ENCODE data around the gene TMEM156.
"Not testable (repeated sequence)": the region's sequence is repeated elsewhere in the genome, so short reads cannot be mapped to it uniquely, and the experiment has no call there.

TMEM156 gene

DNA sequence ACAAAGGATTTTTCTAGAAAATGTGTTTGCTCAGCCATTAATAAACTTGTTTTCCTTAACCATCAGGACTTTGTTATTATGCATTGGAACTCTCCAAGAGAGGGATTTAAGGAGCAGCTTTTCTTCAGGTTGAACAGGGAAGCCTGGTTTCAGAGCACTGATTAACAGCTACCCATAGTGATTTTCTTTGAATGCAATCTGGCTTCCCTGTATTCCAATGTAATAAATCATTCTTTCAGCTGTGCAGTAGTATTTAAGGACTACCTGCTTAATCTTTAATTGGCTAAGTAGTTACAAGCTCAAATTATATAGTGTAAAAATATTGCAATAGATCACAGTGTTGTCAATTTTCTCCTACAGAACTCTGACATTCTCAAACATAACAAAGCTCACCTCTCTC, 77.5 kb downstream of the TMEM156 start:
- no peak for DNase-seq

DNA sequence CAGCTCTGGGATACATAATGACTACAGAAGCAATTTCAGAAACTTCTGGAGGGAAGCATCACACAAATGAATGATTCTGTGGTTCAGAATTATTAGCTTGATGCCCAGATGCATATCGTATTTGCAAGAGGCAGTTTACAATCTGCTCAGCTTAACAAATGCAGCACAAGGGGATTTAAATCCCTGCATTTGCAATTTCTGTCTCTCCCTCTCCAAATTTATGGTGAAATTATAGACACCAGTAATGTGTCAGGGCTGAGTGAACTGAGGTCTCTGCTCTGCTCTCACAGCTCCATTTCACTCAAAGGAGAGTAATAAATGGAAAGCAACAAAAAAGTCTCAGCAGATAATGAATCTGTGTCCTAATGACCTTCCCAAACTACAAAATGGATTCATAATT, 80.2 kb downstream of the TMEM156 start:
- no peak for DNase-seq

DNA sequence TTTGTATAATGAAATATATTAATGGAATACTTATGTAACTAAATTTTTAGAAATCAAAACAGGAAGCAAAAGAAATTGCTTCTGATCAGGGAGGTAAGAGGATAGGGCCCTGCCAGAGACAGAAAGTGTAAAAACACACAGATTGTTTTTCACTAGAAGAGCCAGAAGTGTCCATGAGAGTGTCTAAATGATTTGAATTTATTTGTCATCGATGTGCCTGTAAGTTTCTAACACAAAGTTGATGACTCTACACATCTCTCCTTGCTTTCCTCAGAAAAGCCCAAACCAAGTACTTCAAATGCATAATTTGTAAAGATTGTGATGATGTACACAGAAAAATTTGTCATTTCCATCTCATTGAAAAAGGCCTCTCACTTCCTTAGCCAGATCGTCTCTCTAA, 80.6 kb downstream of the TMEM156 start:
- DNase-seq: no peak

DNA sequence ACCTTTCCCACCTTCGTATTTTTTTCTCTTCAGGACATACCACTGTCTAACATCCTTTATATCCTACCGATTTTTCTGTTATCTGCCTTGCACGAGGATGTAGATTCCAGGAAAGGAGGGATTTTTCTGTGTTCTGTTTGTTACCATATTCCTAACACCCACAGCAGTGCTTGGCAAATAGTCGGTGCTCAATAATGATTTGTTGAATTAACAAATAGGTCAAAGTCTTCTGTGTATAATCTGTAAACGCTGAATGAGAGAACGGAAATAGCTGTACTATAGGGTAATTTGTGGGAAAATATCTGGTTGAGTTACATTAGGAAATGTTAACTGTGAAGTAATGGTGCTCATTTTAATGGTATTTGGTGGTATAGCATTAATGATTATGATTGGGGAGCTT, 81.5 kb downstream of the TMEM156 start:
- no peak for DNase-seq

DNA sequence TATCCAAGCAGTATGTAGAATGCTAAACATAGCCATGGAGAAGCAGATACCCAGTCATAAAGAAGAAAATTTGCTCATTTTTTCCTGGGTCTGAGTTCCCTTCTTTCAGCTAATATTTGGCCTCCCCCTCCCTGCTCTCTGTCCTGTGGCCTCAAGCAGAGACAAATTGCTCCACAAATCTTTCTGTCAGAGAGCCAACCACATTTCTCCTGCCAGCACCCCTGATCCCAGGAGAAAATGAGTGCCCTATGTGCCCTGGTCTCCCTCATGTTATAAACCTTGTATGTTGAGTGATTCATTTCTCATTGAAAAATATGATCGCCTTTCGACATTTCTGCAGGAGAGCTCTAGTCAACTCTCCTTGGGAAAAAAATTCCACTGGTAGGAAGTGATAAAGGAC, 82.0 kb downstream of the TMEM156 start:
- DNase-seq: no peak

DNA sequence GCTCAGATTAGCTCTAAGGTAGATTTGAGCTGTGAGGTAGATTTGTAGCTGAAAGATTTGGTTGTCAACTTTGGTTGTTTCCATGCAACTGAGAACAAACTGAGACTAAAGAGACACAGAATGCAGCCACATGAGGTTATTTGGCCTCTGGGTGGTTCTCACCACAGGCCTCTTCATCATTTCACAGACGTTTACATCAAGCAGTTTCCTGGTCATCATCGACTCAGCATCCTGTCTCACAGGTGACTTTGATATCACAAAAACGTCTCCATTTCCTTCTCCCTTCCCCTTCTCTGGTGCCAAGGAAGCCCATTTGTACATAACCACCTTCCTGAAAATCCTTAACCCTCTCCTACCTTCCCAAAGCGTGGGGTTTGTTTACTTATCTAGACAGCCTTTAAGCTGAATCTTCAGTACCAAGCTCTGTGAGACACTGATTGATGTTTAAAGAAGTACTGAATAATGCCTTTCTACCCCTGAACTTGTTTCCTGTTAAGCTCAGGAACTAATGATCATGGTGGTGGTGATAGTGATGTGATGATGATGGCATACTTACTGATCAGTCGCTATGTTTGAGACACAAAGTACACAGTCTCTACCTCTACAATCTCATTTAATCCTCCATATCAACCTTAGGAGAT, 82.7 kb downstream of the TMEM156 start:
- no peak for DNase-seq

DNA sequence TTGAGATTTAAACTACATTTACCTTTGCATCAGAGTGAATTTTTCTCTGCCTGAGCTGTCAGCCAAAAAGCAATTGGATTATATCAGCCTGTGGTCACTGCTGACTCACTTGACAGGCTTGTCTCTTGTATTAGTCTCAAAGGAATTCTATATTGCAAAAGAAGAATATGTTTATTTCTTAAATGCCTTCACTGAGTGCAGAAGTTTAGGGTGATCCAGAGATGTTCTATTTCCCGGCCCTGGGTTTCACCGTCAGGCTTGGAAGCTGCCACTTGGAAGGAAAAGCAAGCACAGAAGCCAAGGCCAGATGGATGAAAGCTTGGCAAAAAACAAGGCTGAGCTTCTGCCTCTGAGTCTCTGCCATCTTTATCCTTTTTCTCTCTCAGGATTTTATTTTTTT, 83.7 kb downstream of the TMEM156 start:
- DNase-seq: no peak

DNA sequence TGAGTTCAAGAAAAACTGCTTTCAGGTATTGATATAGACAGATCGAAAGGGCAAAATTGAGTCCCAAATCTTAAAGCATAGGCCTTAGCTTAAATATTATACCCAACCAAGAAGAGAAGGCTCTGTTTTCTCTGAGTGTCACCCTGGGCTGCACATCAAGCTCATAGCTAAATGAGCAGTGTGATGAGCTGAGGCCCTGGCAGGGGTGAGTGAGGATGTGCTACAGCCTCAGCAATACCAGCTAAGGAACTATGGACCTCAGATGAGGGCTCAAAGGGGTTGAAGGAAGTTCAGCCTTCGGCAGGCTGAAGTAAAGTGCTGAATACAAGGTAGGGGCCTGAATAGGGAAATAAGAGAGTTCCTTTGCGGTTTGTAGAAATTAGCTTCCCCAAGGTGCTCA, 85.3 kb downstream of the TMEM156 start:
- DNase-seq: no peak

DNA sequence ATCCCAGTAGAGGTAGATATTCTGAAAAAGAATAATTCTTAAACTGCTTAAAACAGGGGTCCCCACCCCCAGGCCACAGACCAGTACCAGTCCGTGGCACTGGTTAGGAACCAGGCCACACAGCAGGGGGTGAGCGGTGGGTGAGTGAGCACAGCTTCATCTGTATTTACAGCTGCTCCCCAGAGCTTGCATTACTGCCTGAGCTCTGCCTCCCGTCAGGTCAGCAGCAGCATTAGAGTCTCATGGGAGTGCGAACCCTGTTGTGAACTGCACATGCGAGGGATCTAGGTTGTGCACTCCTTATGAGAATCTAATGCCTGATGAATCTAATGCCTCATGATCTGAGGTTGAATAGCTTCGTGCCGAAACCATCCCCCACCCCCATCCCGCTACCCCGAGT, 87.8 kb downstream of the TMEM156 start:
- DNase-seq: no peak

DNA sequence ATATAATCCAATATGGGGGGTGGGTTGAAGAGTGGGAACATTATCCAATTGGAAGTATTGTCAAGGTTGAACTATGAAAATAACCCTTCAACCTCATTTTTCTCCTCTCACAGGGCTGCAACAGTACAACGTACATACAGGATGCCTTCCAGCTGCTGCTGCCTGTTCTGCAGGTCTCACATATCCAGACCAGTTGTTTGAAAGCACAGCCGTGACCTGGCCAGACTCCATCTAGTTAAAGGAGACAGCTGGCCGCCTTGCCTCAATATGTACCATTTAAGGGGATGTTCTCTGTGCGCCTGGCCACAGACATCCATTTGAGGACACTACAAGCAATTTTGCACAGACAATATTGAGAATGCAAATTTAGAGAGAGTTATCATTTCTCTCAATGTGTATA, 88.9 kb downstream of the TMEM156 start:
- DNase-seq: peak; percentile 43

DNA sequence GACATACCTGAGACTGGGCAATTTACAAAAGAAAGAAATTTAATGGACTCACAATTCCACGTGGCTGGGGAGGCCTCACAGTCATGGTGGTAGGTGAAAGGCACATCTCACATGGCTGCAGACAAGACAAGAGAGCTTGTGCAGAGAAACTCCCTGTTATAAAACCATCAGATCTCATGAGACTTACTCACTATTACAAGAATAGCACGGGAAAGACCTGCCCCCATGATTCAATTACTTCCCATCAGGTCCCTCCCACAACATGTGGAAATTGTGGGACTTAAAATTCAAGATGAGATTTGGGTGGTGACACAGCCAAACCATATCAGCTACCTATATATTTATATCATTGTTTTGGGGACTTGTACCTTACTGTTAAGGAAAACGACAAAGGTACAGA, 90.3 kb downstream of the TMEM156 start:
- DNase-seq: not testable (repeated sequence)

DNA sequence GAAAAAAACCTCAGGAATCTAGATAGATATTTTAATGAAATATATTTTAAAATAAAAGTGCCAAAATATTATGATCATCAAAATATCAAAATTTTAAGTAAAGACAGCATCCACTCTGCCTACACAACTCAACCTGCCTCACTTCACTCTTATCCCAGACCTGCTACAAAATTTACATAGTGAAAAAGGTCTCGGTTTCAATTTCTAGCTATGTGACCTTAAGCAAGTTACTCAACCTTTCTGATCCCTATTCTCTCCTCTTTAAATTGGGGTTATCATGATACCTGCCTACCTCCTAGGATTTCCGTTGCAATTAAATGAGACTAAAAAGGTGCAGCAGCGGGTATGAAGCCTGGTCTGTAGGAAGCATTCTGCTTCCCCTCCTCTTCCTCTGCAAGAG, 91.7 kb downstream of the TMEM156 start:
- no peak for DNase-seq

DNA sequence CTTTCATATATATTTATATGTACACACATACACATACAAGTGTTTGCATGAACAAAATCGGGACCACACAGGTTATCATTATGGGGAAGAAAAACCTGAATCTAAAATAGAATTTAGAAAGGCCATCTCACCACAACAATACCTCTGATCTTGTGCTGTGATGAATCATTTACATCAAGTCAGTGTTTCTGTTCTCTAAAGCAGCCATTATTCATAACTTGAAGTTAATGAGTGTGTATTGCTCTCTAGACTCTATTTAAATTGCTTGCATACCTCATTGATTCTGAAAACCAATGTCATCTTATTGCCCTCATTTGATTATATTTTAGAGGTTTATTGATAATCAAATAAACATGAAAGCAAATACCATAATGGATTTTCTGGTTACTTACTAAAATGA, 93.0 kb downstream of the TMEM156 start:
- DNase-seq: no peak

DNA sequence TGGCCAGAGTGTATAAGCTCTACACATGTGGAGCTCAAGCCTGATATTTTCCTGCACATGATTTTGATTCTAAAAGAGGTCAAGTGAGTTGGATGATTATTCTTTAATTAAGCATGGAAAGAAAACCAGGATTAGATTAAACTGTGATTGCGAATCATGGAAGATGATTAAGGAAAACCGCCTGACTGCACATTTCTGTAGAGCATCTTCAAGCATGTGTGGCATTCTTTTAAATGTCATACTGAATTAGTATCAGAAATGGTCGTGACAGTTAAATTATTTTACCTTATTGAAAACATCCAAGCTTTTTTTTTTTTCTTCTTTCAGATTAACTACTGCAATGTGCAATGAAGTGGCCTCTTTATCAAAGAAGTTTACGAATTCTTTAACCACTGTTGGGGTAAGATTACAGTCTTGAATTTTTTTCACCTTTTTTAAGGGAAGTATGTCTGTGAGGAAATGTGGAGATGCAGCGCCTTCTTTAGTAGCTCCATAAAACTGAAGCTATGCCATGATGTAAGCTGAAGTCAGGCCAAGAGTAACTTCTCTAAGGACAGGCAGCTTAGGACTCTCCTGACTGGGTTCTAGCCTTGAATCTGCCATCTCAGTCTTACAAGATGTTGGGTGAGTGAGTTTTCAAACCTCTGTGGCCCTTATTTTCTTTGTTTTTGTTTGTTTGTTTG, 96.7 kb downstream of the TMEM156 start:
- DNase-seq: no peak

DNA sequence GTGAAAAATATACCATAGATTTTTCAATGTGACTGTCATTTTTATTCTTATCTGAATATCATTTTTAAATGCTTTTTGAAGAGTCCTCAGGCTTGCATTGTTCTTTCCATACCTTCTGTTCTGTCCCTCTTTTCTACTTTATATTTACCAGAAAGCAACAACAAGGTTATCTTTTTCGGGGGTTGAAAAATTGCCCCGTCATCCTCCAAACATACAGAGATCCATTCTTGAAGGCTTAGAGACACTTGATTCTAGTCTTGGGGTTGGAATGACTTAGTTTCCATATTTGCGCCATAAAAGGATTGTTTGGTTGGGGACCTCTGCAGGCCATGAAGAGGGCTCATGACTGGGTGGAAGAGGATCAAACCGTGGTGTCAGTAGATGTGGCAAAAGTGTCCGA, 101.1 kb downstream of the TMEM156 start:
- no peak for DNase-seq

DNA sequence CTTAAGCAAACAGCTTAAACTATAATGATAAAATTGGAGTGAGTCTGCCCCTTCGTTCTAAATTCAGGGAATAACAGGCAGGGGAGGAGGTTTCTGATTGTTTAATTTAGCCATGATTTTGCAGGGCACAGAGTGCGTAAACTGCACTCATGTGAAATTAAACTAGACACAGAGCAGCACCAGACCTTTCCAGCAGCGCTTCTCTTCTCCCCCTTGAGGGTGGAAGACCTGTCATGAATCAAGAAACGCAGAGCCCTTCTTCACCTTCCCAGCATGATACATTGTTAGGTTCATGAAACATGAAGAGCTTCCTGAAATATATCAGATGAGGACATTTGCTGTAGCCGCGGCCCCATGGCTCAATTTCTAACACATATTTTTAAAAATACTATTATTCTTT, 101.5 kb downstream of the TMEM156 start:
- no peak for DNase-seq

DNA sequence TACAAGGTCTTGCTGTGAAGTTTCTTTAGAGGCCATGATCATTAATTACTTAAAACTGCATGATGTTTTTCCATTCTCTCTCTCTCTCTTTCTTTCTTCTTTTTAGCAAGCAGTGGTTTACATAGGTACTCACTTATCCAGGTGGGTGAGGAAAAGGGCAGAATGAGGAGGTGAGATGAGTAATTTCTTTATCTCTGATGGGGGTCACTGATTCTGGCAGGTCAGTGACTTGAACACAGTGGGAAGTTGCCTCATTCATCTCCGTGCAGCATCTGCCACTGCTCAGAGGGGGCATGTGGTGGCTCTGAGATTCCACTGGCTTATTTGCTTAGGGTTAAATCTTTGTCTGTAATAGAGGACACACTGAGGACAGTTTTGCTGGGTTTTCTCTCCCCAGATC, 102.0 kb downstream of the TMEM156 start:
- DNase-seq: no peak

DNA sequence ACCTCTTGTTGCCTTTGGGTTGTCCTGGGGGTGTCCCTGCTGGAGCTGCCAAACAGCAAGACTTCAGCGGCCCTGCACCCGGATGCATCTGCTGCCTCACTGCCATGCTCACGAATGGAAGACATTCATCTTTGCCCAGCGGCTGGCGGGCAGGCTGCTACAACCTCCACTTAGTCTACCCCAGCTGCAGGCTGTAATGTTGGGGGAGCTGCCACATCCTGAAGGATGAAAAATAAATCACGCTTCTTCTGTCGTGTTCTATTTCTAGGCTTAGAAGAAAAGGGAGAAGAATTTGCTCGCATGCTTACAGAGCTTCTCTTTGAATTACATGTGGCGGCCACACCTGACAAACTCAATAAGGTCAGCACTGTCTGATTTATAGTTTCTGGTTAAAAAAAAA, 103.2 kb downstream of the TMEM156 start:
- DNase-seq: no peak

DNA sequence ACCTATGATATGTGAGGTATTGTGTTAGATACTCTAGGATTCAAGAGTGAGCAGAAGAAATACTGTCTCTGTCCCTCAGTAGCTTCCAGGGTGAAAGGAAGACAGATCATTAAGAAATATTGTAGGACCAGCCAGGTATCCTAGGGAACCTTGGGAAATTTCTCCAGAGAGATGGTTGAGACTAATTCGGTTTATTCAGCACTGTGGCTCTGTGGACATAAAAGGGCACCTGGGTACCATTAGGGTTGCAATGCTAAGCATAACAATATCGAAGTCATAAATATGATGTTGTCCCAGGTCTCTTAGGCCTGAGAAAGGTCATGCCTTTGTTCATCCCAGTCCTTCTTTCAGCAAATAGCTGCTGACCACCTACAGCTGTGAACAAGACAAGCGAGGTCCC, 103.6 kb downstream of the TMEM156 start:
- no peak for DNase-seq

DNA sequence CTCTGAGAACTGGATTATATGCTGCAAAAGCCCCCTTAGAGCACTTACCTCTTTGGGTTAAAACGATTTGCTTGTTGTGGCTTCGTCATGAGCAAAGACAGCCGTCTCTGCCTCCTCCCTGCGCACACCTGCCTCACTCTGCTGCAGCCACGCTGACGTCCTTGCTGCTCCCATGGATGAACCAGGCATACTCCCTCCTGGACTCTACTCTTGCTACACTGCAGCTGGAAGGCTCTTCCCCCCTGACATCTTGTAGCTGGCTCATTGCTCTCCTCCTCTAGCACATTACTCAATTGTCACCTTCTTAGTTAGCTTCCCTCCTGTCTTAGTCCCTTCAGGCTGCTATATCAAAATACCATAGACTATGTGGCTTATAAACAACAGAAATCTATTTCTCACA, 105.3 kb downstream of the TMEM156 start:
- no peak for DNase-seq

DNA sequence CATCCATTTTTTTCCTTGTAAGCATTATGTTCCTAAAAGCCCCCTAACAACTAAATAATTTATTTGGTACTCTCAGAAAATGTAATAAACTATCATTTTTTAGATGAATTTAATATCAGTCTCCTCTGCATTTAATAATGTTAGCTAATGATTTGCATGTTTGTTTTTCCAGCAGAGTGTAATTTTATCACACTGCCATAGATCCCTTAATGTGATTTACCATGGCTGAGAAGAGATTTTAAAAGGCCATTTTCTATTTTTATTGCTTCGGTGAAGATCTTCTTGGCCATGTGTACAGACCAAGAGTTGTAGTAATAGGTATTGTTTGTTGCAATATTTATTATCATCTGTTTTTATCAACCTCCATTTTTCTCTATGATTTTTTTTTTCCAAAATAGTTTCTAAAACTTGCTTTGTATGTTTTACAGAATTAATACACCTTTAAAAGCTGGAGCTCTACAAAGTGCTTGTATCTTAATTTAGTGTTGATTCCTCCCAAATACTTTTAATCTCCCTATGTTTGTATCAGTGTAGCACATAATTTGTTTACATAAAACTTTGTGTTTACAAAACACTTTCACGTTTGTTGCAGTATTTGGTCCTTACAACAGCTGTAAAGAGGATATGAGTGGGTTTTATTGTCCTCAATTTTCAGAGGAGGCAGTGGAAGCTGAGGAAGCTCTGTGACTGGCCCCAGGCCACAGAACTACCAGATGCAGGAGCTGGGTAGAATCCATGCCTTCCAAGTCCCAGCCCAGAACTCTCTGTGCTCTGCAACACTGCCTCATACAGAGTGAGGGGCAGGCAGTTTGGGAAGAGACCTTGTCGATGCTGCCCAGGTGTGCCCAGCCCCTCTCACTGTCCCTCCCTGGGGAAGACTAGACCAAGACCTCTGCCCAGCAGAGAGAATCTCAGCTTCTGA, 106.5 kb downstream of the TMEM156 start:
- no peak for DNase-seq

DNA sequence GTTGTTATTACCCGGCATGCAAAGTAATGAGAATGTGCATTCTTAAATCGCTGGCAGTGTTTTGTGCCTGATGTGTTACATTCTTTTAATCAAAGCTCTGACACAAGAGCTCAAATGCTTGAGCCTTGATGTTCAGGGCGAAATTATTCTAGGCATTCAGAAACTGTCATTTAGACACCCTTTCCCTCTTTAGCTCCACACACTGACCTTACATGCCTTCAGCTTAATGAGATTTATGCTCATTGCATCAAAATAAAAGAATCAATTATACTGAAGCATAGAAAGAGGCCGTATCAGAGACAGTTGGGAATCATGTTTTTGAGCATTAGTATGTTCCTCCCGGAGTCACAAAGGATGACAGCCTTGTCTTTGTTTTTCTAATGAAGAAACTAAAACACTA, 107.9 kb downstream of the TMEM156 start:
- no peak for DNase-seq

DNA sequence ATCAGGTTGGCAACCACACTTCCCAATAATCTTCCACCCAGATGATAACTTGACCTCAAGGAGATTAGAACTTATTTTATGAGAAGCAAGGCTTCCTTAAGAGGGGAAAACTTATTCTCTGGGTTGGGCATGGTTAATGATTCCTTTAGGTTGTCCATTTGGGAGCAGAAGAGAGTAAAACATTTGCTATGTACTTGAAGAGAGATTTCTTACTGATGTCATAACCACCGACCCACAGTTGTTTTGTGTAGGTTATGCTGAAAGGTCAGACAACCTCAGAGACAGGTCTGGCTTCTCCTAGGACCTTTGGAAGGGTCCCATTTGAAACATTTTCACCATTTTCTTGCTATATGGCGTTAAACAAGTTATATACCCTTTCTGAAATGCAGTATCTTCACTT, 108.5 kb downstream of the TMEM156 start:
- DNase-seq: no peak

DNA sequence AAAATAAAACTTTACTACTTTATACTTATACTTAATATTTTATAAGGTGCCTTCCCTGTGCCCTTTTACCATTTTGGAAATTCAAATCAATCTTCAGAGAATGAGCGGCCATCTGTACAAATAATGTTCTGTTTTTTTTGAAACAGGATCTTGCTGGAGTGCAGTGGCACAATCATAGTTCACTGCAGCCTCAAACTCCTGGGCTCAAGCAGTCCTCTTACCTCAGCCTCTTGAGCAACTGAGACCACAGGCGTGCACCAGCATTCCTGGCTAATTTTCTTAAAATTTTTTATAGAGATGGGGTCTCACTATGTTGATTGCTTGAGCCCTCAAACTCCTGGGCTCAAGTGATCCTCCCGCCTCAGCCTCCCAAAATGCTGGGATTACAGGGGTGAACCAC, 111.1 kb downstream of the TMEM156 start:
- no peak for DNase-seq
